Upper lobe of left lung (tissue), 4 donors: ENCODE measurements around the gene SERPINB10.

Experiments used
- CTCF ChIP-seq, 6 experiments: fragments of 450-650 bp in 4 of 6; fragments of 200-600 bp in 2 of 6; sonication (generic) in 2 of 6; IDR thresholded peaks; one replicate each; pipeline ENCODE4 v1.5.1; 2016 to 2019; ENCODE audit warnings: antibody characterized with exemption in 6 of 6
- POLR2A ChIP-seq, 4 donors: fragments of 450-650 bp; IDR thresholded peaks; one replicate each; pipeline ENCODE4 v1.5.1; 2016 to 2017; ENCODE audit warnings: antibody characterized with exemption in 4 of 4, mild to moderate bottlenecking in 2 of 4
- POLR2AphosphoS5 ChIP-seq, 2 donors: sonication (generic); formaldehyde crosslinking; IDR thresholded peaks; one replicate each; pipeline ENCODE4 v1.5.1; 2017; ENCODE audit warnings: antibody characterized with exemption in 2 of 2

GRCh38 chr18:63859781-63860475 is 47.8 kb upstream of the SERPINB10 start:
- TF ChIP-seq CTCF (IDR thresholded peaks at IDR 0.05) = no peak
- TF ChIP-seq POLR2AphosphoS5 (IDR thresholded peaks at IDR 0.05) = no peak
- TF ChIP-seq POLR2A (IDR thresholded peaks at IDR 0.05) = no peak
